ENCODE results near the gene HTRA3.

Gene HTRA3

DNA sequence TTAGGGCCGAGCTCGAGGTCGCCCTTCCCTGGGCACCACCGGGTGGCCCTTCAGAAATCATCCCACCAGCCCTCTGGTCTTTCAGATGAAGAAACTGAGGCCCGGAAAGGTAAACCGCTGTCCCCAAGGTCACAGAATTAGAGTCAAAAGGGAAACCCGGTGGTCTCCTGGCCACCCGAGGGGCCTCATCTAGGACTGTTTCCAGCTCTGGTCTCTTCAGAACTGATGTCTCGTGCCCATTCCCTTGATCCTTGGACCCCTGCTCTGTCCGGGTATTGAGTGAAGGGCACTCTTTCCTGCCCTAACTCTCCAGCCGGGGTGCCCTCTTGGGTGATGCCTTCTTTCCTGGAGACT lies 841 bp downstream of the HTRA3 start:
- DNase-seq = no peak

DNA sequence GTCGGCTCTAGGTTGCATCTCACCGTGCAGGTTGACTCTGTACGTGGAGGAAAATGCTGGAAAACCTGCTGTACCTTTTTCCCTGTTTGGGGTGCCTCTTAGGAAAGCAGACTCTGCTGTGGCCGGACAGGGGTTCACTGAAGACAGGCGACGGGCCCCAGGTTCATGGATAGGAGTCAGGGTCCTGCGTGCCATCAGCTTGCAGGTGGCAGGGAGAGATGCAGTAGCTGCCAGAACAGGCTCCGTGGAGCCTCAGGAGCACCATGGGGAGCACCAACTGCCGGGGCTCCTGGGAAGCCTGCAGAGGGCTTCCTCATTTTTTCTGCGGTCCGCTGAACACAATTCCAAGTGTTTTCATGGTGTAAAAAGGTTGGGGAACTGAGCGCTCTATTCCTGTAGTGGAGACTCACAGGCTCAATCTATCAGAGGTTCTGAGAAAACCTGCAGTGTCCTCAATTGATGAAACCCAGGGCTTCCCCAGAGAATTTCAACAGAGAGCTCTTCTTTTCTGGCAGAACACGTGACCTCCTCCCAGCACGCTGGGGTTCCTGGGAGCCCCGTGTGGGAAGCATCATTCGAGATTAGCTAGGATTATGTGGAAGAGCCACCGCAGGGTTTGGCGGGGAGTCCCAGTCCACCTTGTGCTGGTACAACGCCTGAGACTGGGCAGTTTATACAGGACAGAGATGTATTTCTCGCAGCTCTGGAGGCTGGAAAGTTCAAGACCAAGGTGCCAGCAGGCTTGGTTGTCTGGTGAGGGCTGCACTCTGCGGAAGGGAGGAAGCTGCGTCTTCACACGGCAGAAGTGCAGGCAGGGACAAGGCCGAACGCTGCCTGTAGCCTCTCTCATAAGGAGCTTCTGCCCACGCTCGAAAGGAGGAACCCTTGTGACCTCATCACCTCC lies 1.6 kb downstream of the HTRA3 start:
- no peak for DNase-seq

DNA sequence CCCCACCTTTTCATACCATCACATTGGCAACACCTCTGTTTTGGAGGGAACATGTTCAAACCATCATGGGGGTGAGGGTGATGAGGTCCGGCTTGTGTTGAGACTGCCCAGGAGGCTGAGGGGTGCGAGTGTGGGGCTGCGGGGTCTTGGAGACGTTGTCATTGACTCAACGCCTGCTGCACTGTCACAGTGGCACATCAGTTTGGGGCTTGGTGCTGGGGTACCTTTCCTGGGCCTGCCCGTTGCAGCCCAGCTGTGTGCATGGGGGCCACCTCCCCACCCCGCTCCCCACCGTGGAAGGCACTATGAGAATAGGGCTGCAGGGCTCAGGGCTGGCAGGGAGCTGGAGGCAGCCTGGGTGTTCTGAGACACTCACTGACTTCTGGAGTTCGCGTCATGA lies 2.3 kb downstream of the HTRA3 start:
- no peak for DNase-seq

DNA sequence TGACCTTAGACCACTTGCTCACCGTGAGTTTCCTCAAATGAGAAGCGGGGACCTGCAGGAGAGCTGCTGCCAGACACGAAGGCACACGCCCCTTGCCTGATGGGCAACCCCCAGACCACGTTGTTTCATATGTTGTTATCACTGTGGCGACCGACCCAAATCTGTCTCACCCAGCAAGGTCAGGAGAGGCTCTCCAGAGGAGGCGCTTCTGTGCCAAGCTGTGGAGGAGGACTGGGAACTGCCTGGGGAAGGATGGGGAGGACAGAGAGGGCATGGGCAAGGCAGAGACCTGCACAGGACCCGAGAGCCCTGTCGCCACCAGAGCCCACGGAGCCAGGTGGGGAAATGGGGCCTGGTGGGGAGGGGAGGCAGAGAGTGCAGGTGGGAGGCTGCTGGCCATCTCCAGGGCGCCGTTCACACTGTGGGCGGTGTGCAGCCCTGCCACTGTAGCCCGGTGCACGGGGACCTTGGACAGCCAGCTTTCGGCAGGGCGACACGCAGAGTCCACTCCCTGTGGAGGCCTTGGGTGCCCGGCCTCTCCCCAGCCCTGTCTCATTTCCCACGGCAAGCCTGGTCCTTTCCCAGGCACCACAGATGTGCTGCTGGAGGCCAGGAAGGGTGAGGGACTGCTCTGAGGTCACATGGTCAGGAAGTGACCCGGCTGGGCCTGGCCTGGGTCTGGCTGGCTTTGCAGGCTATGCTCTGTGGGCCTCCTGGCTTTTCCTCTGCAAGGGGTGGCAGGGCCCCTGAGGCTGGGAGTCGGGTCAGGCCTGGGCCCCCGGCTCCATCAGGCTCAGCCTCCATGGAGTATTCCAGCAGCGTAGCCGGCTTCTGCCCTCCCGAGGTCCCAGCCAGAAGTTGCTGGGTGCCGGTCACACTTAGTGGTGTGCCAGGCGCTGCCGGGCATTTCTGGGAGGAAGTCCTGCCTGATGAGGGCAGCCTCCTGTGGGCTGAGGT lies 3.2 kb downstream of the HTRA3 start:
- DNase-seq = no peak

DNA sequence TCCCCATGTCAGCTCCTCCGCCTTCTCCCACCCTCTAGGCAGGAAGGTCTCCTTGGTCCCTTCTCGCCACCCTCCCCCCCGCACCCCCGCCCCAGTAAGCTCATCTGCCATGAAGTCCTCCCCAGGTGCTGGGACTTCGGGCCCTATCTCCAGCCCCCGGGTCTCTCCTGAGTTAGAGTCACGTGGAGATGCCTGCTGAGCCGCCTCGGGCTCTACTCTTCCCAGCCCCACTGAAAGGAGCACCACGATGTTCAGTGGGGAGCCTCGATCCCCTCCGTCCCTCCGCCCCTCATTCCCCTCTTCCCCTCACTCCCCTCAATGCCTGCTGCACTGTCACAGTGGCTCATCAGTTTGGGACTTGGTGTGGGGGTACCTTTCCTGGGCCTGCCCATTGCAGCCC lies 3.9 kb downstream of the HTRA3 start:
- no peak for DNase-seq

DNA sequence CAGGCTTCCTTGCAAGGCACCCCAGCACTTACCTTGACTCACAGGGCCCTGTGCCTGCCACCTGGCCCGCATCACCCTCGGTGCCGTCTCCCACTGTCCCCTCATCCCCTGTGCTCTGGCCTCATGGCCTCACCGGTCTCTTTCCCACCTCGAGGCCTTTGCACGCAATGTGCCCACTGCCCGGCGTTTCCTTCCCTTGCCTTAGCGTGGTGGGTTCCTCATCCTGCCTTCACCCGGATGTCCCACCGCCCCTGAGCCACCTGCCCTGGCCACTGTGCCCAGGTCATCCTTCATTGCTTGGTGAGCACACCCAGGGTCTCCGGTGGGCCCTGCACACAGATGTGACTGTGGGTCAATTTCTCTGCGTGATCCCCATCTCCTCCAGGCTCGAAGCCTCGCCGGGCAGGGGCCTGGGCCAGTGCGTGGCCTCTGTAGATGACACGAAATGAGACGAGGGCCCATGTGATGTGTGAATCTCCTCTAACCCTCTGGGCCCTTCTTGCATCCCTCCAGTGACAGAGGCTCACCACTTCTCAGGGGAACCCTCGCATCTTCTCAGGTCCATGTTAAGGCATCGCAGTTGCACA lies 4.6 kb downstream of the HTRA3 start:
- DNase-seq = no peak

DNA sequence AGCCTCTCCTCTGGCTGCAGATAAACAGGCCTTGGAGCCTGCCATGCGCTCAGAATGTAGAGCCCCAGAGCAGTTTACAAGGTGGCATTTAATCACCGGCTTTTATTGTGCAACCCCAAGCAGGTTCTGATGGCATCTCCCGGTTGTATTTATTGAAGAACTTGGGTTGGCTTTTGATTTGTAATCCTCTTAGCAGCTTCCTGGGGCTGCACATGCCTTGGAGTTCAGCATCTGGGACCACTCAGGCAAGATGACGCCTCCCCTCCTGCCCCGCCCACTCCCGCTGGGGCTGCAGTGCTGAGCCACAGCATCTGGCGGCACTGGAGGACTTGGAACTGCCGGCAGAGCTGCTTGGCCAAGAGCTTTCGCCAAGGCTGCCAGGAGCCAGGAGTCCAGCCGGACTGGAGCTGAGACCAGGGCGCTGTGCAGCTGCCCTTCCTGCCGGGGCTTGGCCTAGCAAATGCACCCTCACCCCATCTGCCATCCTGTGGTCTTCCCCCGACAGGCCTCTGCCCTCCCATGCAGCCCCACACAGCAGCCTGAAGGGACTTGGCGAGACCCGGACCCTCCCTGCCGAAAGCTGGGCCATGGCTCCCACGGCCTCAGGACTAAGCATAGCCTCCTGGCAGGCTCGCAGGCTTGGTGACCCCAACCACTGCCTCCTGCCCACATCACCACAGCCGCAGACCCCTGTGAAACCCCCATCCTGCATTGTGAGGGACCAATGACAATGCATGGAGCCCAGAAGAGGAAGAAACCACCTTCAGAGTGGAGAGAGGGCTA lies 5.4 kb downstream of the HTRA3 start:
- no peak for DNase-seq

DNA sequence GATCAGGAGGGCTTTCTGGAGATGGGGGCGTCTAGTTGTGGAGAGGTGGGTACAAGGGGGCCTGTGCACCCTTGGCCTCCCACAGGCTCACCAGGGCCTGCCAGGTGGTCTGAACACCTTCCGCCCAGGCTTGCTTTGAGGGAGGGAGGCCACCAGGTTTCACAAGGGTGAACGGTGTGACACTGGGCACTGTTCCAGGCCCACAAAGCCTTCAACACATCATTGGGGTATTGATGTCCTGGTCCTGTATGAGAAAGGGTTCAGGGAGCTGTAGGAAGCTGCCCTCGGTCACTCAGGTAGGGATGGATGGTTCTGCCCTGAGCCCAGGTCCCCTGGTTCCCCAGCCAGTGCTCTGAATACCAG lies 6.0 kb downstream of the HTRA3 start:
- no peak for DNase-seq

DNA sequence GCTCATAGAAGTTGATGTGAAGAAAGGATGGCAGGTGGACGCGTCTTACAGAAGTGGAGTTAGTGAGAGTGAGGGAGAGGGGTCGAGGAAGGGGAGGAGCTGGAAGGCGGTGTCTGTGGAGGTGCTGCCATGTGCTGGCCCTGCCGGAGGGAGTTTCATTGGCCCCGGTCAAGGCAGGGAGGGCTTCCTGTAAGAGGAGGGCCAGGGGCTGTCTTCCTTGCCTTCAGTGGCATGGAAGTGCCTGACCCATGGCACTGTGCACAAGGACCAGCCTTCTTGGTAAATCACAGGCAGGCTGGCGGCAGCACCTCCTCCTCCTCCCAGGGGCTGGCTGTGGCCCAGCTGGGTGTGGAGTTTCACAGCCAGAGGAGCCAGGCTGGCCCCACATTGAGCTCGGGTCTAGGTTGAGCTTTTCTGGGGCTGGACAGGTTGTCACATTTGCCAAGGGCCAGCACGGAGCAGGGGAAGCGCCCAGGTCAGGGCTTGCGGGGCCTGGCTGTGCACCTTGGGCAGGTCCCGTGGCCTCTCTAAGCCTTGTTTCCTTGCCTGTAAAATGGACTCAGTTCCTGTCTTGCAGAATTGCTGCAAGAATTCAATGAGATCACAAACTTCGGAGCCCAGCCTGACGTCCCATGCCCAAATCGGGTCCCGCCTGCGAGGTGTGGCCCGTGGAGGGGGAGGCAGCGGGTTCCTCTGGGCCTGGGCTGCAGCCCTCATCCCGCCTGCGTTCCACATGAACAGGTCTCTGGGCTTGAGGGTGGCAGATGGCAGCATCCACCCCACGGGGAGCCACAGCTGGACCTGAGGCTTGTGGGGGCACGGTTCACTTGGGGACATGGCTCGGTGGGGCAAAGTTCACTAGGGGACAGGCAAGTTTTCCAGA lies 7.0 kb downstream of the HTRA3 start:
- no peak for DNase-seq

DNA sequence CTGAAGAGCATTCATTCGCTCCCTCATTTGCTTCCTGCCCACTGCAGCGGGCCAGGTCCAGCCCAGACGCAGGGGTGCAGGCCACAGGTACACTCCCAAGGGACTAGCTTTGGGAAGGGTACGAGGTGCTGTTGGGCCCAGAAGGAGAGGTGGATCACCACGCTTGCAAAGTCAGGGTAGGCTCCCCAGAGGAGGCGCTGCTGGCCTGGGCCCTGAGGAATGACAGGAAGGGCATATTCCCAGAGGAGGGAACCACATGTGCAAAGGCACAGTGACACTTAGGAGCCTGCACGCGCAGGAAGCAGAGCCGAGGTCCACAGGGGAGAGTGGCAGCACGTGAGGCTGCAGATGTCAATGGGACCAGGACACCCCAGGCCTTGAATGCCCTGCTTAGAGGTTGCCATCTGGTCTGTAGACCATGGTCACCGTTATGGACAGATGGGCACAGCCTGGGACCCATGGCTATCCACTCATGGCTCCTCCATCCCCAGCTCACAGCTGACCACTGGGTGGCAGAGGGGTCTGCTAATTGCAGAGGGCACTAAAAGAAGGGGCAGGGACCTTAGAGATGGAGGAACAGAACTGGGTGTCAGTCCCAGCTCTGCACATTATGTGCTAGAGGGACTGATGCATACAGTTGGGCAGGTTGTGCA lies 7.9 kb downstream of the HTRA3 start:
- DNase-seq = no peak

DNA sequence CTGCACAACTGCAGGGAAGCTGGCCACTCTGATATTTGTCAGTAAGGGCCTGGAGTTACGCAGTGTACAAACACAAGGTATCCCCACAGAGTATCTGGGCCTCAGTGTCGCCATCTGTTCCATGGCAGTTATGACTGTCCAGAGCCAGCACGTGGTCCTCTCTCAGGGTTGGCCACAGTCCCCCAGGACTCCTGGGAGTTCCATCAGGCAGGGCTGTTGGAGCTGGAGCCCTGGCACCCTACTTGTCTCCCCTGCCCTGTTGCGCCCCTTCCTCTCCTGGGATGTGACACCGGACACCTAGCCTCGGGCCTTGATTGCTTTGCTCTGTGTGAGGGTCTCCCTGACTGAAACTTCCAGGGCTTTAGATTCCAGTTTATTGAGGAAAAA lies 8.4 kb downstream of the HTRA3 start:
- no peak for DNase-seq

DNA sequence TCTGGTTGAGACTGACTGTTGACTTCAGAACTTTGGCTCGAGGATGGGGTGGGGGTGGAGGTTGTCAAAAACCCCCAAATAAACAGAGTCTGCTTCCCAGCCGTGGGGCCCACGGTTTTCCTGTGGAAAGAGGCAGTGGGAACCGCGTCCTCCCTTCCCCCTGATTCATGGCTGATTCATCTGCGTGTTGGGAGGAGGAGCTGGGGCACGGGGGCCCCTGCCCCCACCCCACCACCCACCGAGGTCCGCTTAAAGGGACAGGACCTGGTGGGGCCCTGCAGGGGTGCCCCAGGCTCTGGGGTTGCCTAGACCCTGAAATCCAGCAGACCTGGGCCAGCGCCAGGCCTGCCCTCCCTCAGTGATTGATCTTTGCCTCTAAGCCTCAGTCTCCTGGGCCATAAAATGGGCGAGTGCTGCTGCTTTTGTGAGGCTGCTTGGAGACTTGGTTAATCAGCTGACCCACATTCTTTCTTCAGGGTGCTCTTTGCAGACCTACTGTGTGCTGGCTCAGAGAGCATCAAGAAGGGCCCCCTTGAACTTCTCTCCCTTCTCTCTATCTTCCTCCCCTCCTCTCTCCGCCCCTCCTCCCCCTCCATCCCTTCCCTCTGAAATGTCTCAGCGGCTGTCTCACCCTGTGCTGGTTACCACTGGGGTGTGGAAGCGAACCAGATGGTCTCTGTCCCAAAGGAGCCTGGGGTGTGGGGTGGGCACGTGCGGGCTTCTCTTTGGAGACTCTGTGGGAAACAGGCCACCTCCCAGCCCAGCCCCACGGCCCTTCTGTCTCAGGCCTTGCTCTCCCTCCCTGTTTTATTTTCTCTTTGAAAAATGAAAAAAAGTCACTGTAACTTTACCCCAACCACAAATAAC lies 9.1 kb downstream of the HTRA3 start:
- no peak for DNase-seq

DNA sequence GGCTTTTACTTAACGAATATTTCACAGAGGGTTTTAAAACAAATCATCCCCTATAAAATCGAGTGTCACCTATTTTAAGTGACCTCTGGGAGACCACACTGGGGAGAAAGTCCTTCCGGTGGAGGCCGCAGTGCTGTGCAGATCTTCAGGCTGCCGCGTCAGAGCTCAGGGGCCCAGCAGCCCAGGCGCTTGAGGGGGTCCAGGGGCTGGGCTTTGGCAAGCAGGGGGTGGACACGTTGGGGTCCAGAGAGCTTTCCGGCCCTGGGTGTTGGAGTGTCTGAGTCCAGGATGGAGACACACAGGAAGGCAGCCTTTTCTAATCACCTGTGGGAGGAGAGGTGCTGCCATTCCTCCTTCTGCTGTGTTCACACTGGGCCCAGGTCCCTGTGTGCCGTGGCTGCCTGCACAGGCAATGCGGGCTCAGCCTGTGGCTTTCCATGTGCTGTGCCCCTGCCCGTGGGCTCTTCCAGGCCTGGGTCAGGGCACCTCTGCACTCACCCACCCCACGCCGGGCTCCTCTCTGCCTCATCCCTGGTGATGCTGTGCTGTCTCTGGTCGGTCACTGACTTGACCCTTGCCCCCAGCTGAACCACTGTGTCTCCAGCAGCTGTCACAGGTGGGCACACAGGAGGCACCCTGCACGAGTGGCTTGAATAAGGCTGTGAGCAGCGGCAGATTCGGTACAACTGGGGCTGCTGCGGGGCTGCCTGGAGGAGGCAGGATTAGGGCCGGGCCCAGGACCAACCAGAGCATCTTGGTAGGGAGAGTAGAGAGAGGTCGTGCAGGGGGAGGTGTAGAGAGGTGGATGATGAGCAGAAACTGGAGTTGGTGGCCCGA lies 10.0 kb downstream of the HTRA3 start:
- DNase-seq = no peak

DNA sequence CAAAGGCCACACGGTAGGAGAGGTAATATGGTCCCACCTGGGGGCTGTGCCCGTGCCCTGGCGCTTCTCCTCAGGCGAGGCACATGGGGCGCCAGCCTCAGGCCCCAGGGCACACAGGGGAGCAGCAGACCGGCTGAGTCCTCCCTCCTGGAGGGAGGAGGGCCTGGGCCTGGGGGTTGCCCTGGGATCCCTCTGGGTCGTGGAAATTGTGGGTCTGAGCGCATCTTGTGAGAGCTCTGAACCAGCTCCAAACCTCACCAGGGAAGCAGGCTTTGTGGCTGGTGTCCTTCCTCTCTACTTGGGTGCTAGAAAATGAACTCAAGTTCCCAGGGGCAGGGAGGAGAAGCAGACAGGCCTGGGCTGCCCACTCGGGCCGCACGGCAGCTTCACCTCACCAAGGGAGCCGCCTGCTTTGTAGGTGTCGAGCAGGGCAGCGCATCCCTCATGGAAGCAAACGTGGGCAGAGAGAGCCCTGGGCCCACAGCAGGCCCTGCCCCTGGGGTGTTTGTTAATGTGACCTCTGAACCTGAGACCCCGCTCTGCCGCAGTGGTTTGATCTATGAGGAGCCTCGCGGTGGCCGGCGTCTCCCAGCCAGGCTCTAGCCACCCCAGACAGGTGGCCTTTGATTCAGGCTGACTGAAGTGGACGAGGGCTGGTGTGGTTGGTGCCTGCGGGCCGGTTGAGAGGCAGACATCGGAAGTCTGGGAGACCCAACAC lies 10.8 kb downstream of the HTRA3 start:
- no peak for DNase-seq

DNA sequence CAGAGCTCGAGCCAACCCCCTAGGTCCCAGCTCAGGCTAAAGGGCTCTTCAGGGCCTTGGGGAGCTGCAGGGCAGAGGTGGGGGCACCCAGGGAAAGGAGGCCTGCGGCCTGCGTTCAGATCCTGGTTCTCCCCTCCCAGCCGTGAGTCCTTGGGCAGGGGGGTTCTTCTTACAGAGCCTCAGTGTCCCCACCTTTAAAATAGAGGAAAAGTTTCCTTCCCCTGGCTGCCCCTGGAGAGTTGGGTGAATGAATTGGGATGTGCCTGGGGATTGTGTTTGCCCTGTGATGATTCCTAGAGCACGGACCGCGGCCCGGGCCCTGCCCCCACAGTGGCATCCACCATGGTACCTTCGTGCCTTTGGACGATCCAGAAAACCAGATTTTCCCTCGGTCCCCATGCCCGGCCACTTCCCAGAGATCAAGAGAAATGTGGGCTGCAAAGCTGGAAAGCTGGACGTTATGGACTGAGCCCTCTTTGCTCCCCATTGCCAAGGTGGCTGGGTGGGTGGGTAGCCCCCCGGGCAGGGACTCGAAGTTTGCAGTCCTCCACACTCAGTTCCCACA lies 11.4 kb downstream of the HTRA3 start:
- no peak for DNase-seq

DNA sequence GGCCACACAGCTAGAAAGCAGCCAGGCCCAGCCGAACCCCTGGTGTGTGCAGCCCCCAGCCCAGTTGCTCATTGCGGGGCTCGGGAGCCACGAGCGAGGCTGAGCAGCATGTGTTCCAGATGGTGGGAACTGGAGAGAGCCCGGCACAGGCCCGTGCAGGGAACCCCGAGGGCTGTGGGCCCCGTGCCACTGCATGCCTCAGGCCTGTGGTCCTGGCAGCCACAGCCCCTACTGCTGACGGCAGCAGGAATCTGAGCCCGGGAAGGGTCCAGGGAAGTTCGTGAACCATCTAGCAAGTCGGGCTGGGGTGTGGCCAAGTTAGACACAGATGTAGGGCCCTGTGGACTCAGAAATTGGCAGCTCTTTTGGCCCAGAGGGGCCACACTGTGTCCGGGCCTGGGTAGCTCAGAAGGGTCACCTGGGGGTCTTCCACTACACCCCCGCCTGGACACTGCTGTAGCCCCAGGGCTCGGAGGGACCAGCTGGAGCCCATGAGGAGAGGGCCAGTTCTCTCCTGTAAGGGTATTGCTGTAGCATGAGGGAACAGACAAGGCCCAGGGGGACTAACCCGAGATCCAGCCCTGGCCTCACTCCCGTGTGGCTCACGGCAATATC lies 12.1 kb downstream of the HTRA3 start:
- DNase-seq = no peak

DNA sequence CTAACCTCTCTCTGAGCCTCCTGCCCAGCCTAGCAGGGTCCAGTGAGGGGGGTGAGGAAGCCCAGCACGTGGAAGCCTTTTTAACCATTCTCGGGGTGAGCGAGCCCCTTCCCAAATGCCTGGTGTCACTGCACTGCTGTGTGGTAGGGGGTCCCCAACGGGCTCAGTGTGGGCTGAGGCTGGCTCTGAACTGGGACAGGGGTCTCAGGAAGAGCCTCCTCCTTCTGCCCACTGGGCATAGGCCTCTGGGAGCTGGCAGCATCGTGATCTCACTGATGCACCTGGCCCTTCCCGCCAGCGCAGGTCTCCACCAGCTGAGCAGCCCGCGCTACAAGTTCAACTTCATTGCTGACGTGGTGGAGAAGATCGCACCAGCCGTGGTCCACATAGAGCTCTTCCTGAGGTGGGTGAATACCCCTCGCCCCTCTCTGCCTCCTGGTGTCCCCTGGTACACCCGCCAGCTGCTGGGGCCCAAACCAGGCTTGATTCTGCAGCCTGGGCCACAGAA lies 12.6 kb downstream of the HTRA3 start:
- DNase-seq = no peak

DNA sequence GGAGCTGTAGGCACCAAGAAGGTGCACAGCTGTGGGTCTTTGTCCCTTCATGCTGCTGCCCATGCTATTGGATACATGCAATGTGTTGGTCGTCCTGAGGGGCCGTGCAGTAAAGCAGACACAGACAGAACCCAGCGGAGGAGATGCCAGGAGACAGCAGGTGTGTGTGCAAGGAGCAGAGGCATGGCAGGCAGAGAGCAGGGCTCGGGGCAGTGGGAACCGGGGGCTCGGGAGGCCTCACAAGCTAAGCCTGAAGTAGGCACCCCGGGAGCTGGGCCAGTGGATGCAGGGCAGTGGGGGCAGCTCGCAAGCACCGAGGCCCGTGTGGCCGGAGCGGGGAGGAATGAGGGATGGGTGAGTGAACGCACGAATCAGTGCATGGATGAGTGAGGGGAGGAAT lies 13.2 kb downstream of the HTRA3 start:
- no peak for DNase-seq
